NB4 (cell line): ENCODE results near the gene SSTR1.
"Not testable (repeated sequence)": the region's sequence is repeated elsewhere in the genome, so short reads cannot be mapped to it uniquely, and the experiment has no call there.

Source experiments
- MYC ChIP-seq: IDR thresholded peaks from 2 replicates; pipeline ENCODE4 v1.6.1; 2011; ENCODE audit warnings: low read depth, low read length
- POLR2A ChIP-seq: IDR thresholded peaks from 2 replicates; pipeline ENCODE4 v1.6.1; 2011; ENCODE audit warnings: mild to moderate bottlenecking; ENCODE audit not compliant: insufficient read length; ENCODE audit errors: extremely low read depth
- TF ChIP-seq, protein P1 (sequence below): IDR thresholded peaks from one replicate; pipeline ENCODE4 v1.5.1; 2012; ENCODE audit warnings: low read depth, low read length
- TF ChIP-seq, protein P2 (sequence below): IDR thresholded peaks from 2 replicates; pipeline ENCODE4 v1.6.1; 2011; ENCODE audit warnings: low read depth, low read length

DNA sequence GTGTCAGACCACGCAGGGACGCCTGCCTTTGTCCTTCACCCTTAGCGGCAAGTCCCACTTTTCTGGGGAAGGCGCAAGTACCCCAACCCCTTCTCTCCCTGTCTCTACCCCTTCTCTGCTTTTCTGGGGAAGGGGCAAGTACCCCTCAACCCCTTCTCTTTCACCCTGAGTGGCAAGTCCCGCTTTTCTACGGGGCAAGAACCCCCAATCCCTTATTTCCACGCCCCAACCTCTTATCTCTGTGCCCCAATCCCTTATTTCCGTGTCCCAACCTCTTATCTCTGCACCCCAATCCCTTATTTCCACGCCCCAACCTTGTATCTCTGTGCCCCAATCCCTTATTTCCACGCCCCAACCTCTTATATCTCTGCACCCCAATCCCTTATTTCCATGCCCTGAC, 16.2 kb upstream of the SSTR1 start:
- TF ChIP-seq, protein P1, sequence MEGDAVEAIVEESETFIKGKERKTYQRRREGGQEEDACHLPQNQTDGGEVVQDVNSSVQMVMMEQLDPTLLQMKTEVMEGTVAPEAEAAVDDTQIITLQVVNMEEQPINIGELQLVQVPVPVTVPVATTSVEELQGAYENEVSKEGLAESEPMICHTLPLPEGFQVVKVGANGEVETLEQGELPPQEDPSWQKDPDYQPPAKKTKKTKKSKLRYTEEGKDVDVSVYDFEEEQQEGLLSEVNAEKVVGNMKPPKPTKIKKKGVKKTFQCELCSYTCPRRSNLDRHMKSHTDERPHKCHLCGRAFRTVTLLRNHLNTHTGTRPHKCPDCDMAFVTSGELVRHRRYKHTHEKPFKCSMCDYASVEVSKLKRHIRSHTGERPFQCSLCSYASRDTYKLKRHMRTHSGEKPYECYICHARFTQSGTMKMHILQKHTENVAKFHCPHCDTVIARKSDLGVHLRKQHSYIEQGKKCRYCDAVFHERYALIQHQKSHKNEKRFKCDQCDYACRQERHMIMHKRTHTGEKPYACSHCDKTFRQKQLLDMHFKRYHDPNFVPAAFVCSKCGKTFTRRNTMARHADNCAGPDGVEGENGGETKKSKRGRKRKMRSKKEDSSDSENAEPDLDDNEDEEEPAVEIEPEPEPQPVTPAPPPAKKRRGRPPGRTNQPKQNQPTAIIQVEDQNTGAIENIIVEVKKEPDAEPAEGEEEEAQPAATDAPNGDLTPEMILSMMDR, result not testable (repeated sequence)
- TF ChIP-seq POLR2A, MYC: not testable (repeated sequence)
- TF ChIP-seq, protein P2, sequence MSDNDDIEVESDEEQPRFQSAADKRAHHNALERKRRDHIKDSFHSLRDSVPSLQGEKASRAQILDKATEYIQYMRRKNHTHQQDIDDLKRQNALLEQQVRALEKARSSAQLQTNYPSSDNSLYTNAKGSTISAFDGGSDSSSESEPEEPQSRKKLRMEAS, result not testable (repeated sequence)
